Loucy (cell line): ENCODE measurements around the gene FAM13A.

Experiments
- H2AFZ ChIP-seq: fragments of 200-600 bp; sonication (generic); 2 replicates; pipeline ENCODE4 v1.6.0; 2016; ENCODE audit warnings: antibody characterized with exemption, mild to moderate bottlenecking, low read length, moderate library complexity
- H3F3A ChIP-seq: fragments of 200-600 bp; 2 replicates; pipeline ENCODE4 v1.6.0; 2016; ENCODE audit warnings: antibody characterized with exemption, low read depth, mild to moderate bottlenecking
- H3K27me3 ChIP-seq: fragments of 200-600 bp; sonication (generic); 2 replicates; pipeline ENCODE4 v1.6.1; 2014; ENCODE audit warnings: low read length, mild to moderate bottlenecking; ENCODE audit not compliant: insufficient read depth, poor library complexity, severe bottlenecking
- H3K36me3 ChIP-seq: fragments of 200-600 bp; sonication (generic); 2 replicates; pipeline ENCODE4 v1.6.1; 2016; ENCODE audit warnings: low read length; ENCODE audit not compliant: insufficient read depth
- H3K4me1 ChIP-seq: fragments of 200-600 bp; sonication (generic); 2 replicates; pipeline ENCODE4 v1.5.1; 2014; ENCODE audit warnings: low read length, mild to moderate bottlenecking; ENCODE audit not compliant: insufficient read depth, poor library complexity, severe bottlenecking
- H3K4me2 ChIP-seq: fragments of 200-600 bp; sonication (generic); 2 replicates; pipeline ENCODE4 v1.6.0; 2014; ENCODE audit warnings: antibody characterized with exemption, low read length, low read depth, mild to moderate bottlenecking; ENCODE audit not compliant: poor library complexity, severe bottlenecking
- H3K4me3 ChIP-seq: fragments of 200-600 bp; sonication (generic); 2 replicates; pipeline ENCODE4 v1.5.1; 2014; ENCODE audit warnings: low read length, mild to moderate bottlenecking, mixed read lengths; ENCODE audit not compliant: poor library complexity, severe bottlenecking
- H3K79me2 ChIP-seq: fragments of 200-600 bp; sonication (generic); 2 replicates; pipeline ENCODE4 v1.6.1; 2014; ENCODE audit warnings: low read length; ENCODE audit not compliant: insufficient read depth
- H3K9ac ChIP-seq: fragments of 200-600 bp; sonication (generic); 2 replicates; pipeline ENCODE4 v1.6.0; 2014; ENCODE audit warnings: mild to moderate bottlenecking, low read depth, low read length, moderate library complexity; ENCODE audit not compliant: poor library complexity, severe bottlenecking
- H3K9me2 ChIP-seq: fragments of 200-600 bp; sonication (generic); replicated peaks from 2 replicates; pipeline ENCODE4 v1.6.1; 2016; ENCODE audit warnings: low read depth, low read length, mixed read lengths
- H3K9me3 ChIP-seq: fragments of 200-600 bp; sonication (generic); 2 replicates; pipeline ENCODE4 v1.6.1; 2014; ENCODE audit warnings: mild to moderate bottlenecking, antibody characterized with exemption, low read length, low read depth; ENCODE audit not compliant: insufficient read depth
- H4K20me1 ChIP-seq: fragments of 200-600 bp; sonication (generic); 2 replicates; pipeline ENCODE4 v1.6.0; 2014; ENCODE audit warnings: antibody characterized with exemption, low read length, mild to moderate bottlenecking; ENCODE audit not compliant: insufficient read depth, poor library complexity, severe bottlenecking
- EZH2phosphoT487 ChIP-seq: fragments of 200-600 bp; IDR thresholded peaks from 2 replicates; pipeline ENCODE4 v1.6.1; 2018; ENCODE audit warnings: antibody characterized with exemption, mild to moderate bottlenecking, moderate library complexity, borderline replicate concordance
- TF ChIP-seq, protein P1 (sequence below): fragments of 200-600 bp; sonication (generic); conservative IDR thresholded peaks from 2 replicates; pipeline ENCODE4 v1.5.1; 2014; ENCODE audit warnings: mild to moderate bottlenecking, antibody characterized with exemption, low read length

Gene FAM13A

DNA sequence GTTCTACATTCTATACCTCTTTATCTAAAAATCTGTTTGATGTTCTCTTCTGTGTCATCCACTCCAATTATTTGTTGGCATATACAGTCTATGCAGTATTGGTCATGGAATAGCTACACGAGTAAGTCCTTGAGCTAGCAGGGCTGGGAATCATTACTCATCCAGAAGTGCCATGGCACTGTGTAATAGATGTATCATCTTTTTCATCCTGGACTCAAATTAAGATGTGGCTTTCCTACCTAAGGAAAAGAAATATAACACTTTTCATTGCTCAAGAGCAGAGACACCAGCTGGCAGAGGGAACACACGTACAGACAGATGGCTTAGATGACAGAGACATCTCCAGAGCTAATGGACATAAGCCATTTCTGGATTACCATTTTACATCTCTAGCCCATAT, 159.8 kb downstream of the FAM13A start:
- no peak overlapping the region for H3K4me3 ChIP-seq
- no peaks in the 10 kb centered on the region for H3K4me1 ChIP-seq
- H2AFZ ChIP-seq: no peak overlapping the region

DNA sequence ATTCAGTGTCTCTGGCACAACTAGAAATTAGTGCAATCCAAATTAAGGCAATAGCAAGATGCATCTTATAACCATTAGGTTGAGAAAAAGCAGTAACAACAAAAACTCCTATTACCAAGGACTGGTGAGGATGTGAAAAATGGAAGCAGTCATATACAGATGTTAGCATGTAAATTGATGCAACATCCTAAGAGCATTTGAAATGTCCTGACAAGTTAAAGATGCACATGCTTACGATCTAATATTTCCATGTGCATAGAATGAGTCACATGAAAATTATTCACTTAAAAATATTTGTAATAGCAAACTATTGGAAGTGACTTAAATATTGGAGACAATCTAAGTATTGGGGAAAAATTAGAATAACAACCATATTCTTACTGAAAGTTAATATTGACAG, 163.0 kb downstream of the FAM13A start:
- Histone ChIP-seq H3K9me3 (no peaks in the 10 kb centered on the region), H3K27me3 (no peaks in the 10 kb centered on the region), H2AFZ (no peak overlapping the region), H3K79me2 (no peaks in the 10 kb centered on the region), H4K20me1 (no peaks in the 10 kb centered on the region), H3K4me2 (no peak overlapping the region), H3K9me2 (no peaks in the 10 kb centered on the region), H3K36me3 (no peaks in the 10 kb centered on the region), H3K9ac (no peak overlapping the region), H3K4me3 (no peak overlapping the region), H3F3A (no peaks in the 10 kb centered on the region), H3K4me1 (no peaks in the 10 kb centered on the region)
- TF ChIP-seq, protein P1, sequence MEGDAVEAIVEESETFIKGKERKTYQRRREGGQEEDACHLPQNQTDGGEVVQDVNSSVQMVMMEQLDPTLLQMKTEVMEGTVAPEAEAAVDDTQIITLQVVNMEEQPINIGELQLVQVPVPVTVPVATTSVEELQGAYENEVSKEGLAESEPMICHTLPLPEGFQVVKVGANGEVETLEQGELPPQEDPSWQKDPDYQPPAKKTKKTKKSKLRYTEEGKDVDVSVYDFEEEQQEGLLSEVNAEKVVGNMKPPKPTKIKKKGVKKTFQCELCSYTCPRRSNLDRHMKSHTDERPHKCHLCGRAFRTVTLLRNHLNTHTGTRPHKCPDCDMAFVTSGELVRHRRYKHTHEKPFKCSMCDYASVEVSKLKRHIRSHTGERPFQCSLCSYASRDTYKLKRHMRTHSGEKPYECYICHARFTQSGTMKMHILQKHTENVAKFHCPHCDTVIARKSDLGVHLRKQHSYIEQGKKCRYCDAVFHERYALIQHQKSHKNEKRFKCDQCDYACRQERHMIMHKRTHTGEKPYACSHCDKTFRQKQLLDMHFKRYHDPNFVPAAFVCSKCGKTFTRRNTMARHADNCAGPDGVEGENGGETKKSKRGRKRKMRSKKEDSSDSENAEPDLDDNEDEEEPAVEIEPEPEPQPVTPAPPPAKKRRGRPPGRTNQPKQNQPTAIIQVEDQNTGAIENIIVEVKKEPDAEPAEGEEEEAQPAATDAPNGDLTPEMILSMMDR: no peak
- TF ChIP-seq EZH2phosphoT487: no peak

More for the DNA sequence above, 159.8 kb downstream of the FAM13A start:
- no peak overlapping the region for H3K9ac ChIP-seq
- H3K79me2 ChIP-seq: no peaks in the 10 kb centered on the region
- no peaks in the 10 kb centered on the region for H3K27me3 ChIP-seq
- no peak overlapping the region for H3K4me2 ChIP-seq
- no peaks in the 10 kb centered on the region for H4K20me1 ChIP-seq
- no peaks in the 10 kb centered on the region for H3K9me3 ChIP-seq
- H3K36me3 ChIP-seq: no peaks in the 10 kb centered on the region
- TF ChIP-seq, protein P1: no peak
- no peak for TF ChIP-seq EZH2phosphoT487
- H3F3A ChIP-seq: no peaks in the 10 kb centered on the region
- no peaks in the 10 kb centered on the region for H3K9me2 ChIP-seq

DNA sequence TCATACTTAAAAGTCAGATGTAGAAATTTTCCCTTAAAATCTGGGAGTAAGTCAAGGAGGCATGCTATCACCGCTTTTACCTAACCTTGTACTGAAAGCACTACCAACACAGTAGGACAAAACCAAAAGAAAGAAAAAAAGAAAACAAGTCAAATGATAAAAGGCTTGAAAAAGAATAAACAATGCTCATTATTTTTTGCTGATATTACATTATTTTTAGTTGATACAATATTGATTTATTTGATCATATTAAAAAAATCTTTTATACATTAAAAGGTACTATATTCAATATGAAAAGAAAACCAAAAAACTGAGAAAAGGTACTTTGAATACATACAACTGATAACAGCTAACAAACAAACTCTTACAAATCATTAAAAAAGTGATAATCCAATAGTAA, 164.3 kb downstream of the FAM13A start:
- TF ChIP-seq, protein P1: no peak
- TF ChIP-seq EZH2phosphoT487: no peak
- no peaks in the 10 kb centered on the region for H3K4me1 ChIP-seq
- no peaks in the 10 kb centered on the region for H3K9me2 ChIP-seq
- no peak overlapping the region for H3K9ac ChIP-seq
- H3K4me3 ChIP-seq: no peak overlapping the region
- H3F3A ChIP-seq: no peaks in the 10 kb centered on the region
- no peak overlapping the region for H3K4me2 ChIP-seq
- H4K20me1 ChIP-seq: no peaks in the 10 kb centered on the region
- H2AFZ ChIP-seq: no peak overlapping the region
- H3K9me3 ChIP-seq: no peaks in the 10 kb centered on the region
- H3K79me2 ChIP-seq: no peaks in the 10 kb centered on the region
- no peaks in the 10 kb centered on the region for H3K27me3 ChIP-seq
- no peaks in the 10 kb centered on the region for H3K36me3 ChIP-seq
